Activated CD8-positive, alpha-beta memory T cell treated with anti-CD3 and anti-CD28 coated beads for 36 hours (primary cell): ENCODE results near the gene RBM15. TPM values are rescaled to one million over a fixed set of nuclear protein-coding genes. Genes with fewer than 3 reads are reported as not detected.

Experiments used
- CTCF ChIA-PET: fragments of 350-600 bp; sonication (Branson Sonifier 250); formaldehyde crosslinking; loops from one replicate; lab custom pipeline; 2021; ENCODE audit warnings: antibody characterized with exemption; lab: Charles Lee
- POLR2A ChIA-PET: fragments of 350-600 bp; sonication (Branson Sonifier 250); formaldehyde crosslinking; loops from one replicate; lab custom pipeline; 2021; ENCODE audit warnings: antibody characterized with exemption; lab: Charles Lee
- total RNA-seq, 2 experiments: library from RNA; stranded (reverse); gene quantifications; one replicate each; pipeline ENCODE4 v1.2.3, GENCODE V29; 2021

RBM15 gene
- total RNA-seq, 2 experiments from 2014 or later = 53.6 to 56.6 TPM

GRCh38 chr1:110340207-110340468 is 961 bp downstream of the RBM15 start:
- ChIA-PET POLR2A (interaction anchor here (1.2 to 3.1 kb wide), 2 partner anchors 30 to 129 kb away, joined by 3 to 23 read pairs; partner anchors contain the start of gene KCNC4), CTCF (interaction anchor here (0.6 to 6.2 kb wide), 4 partner anchors 9 to 131 kb away, joined by 3 to 53 read pairs (median 3); partner anchors contain the start of gene KCNC4)

GRCh38 chr1:110341146-110341871 is 2.1 kb downstream of the RBM15 start:
- ChIA-PET CTCF (interaction anchor here (0.6 to 6.2 kb wide), 2 partner anchors 129 to 132 kb away, joined by 3 to 53 read pairs; partner anchors contain the start of gene KCNC4), POLR2A (no interaction called here)

GRCh38 chr1:110341872-110342331 is 2.7 kb downstream of the RBM15 start:
- POLR2A ChIA-PET = no interaction called here

GRCh38 chr1:110343249-110343648 is 4.1 kb downstream of the RBM15 start:
- CTCF ChIA-PET = interaction anchor here (1.0 kb wide), 1 partner anchor 153 kb away, joined by 3 read pairs; no protein-coding TSS in a partner anchor
- POLR2A ChIA-PET = interaction anchor here (0.6 kb wide), 1 partner anchor 968 kb away, joined by 3 read pairs; no protein-coding TSS in a partner anchor

More at GRCh38 chr1:110341872-110342331, 2.7 kb downstream of the RBM15 start:
- CTCF ChIA-PET = interaction anchor here (0.6 to 6.2 kb wide), 2 partner anchors 129 to 133 kb away, joined by 3 to 53 read pairs; partner anchors contain the start of gene KCNC4

- ChIA-PET POLR2A (interaction anchor here (0.6 kb wide), 1 partner anchor 1009 kb away, joined by 3 read pairs; no protein-coding TSS in a partner anchor), CTCF (interaction anchor here (1.0 kb wide), 1 partner anchor 152 kb away, joined by 3 read pairs; no protein-coding TSS in a partner anchor)
Observed at GRCh38 chr1:110344152-110344551, 5.0 kb downstream of the RBM15 start.

GRCh38 chr1:110345480-110345879 is 6.3 kb downstream of the RBM15 start:
- ChIA-PET CTCF (interaction anchor here (1.3 kb wide), 1 partner anchor 138 kb away, joined by 3 read pairs; no protein-coding TSS in a partner anchor), POLR2A (no interaction called here)

GRCh38 chr1:110346690-110347089 is 7.5 kb downstream of the RBM15 start:
- CTCF ChIA-PET = interaction anchor here (1.3 kb wide), 1 partner anchor 9 kb away, joined by 3 read pairs; no protein-coding TSS in a partner anchor
- POLR2A ChIA-PET = no interaction called here

- CTCF ChIA-PET = interaction anchor here (1.3 kb wide), 2 partner anchors 10 to 150 kb away, joined by 3 read pairs; no protein-coding TSS in a partner anchor
- POLR2A ChIA-PET = no interaction called here
Observed at GRCh38 chr1:110347182-110347893, 8.2 kb downstream of the RBM15 start.

GRCh38 chr1:110348050-110348449 is 8.9 kb downstream of the RBM15 start:
- ChIA-PET POLR2A (interaction anchor here (1.1 kb wide), 1 partner anchor 9 kb away, joined by 3 read pairs; the partner anchor contains the start of gene RBM15), CTCF (interaction anchor here (1.3 kb wide), 1 partner anchor 151 kb away, joined by 3 read pairs; no protein-coding TSS in a partner anchor)

GRCh38 chr1:110348771-110349170 is 9.6 kb downstream of the RBM15 start:
- ChIA-PET CTCF (interaction anchor here (1.3 kb wide), 1 partner anchor 152 kb away, joined by 3 read pairs; no protein-coding TSS in a partner anchor), POLR2A (interaction anchor here (1.1 kb wide), 1 partner anchor 10 kb away, joined by 3 read pairs; the partner anchor contains the start of gene RBM15)

- CTCF ChIA-PET = no interaction called here
- POLR2A ChIA-PET = no interaction called here
Observed at GRCh38 chr1:110350360-110350759, 11.2 kb downstream of the RBM15 start.

GRCh38 chr1:110355321-110355720 is 16.1 kb downstream of the RBM15 start:
- CTCF ChIA-PET = no interaction called here
- POLR2A ChIA-PET = no interaction called here

- POLR2A ChIA-PET = no interaction called here
- CTCF ChIA-PET = no interaction called here
Observed at GRCh38 chr1:110356379-110356778, 17.2 kb downstream of the RBM15 start.

- CTCF ChIA-PET = no interaction called here
- POLR2A ChIA-PET = no interaction called here
Observed at GRCh38 chr1:110360431-110360830, 21.3 kb downstream of the RBM15 start.

GRCh38 chr1:110361856-110362255 is 22.7 kb downstream of the RBM15 start:
- POLR2A ChIA-PET = no interaction called here

GRCh38 chr1:110364221-110364620 is 25.0 kb downstream of the RBM15 start:
- ChIA-PET POLR2A (no interaction called here), CTCF (no interaction called here)

More at GRCh38 chr1:110361856-110362255, 22.7 kb downstream of the RBM15 start:
- CTCF ChIA-PET = interaction anchor here (0.6 kb wide), 1 partner anchor 215 kb away, joined by 4 read pairs; no protein-coding TSS in a partner anchor

GRCh38 chr1:110370827-110371226 is 31.6 kb downstream of the RBM15 start:
- ChIA-PET CTCF (no interaction called here), POLR2A (interaction anchor here (1.1 kb wide), 1 partner anchor 31 kb away, joined by 3 read pairs; no protein-coding TSS in a partner anchor)

- CTCF ChIA-PET = no interaction called here
Observed at GRCh38 chr1:110375490-110375889, 36.3 kb downstream of the RBM15 start.

GRCh38 chr1:110380672-110381283 is 41.6 kb downstream of the RBM15 start:
- CTCF ChIA-PET = interaction anchor here (0.9 to 1.2 kb wide), 2 partner anchors 12 to 79 kb away, joined by 3 read pairs; no protein-coding TSS in a partner anchor
- POLR2A ChIA-PET = no interaction called here

More at GRCh38 chr1:110375490-110375889, 36.3 kb downstream of the RBM15 start:
- POLR2A ChIA-PET = no interaction called here
